ENCODE data around the gene HES5. TPM values are rescaled to one million over a fixed set of nuclear protein-coding genes. Genes with fewer than 3 reads are reported as not detected.
"Not testable (repeated sequence)": the region's sequence is repeated elsewhere in the genome, so short reads cannot be mapped to it uniquely, and the experiment has no call there.

The HES5 gene
- total and polyA plus RNA-seq, 2 donors (not counting 3 experiments of a cell fraction or from before 2014, with no cell fraction given): 0.07 TPM; not detected in 1

DNA sequence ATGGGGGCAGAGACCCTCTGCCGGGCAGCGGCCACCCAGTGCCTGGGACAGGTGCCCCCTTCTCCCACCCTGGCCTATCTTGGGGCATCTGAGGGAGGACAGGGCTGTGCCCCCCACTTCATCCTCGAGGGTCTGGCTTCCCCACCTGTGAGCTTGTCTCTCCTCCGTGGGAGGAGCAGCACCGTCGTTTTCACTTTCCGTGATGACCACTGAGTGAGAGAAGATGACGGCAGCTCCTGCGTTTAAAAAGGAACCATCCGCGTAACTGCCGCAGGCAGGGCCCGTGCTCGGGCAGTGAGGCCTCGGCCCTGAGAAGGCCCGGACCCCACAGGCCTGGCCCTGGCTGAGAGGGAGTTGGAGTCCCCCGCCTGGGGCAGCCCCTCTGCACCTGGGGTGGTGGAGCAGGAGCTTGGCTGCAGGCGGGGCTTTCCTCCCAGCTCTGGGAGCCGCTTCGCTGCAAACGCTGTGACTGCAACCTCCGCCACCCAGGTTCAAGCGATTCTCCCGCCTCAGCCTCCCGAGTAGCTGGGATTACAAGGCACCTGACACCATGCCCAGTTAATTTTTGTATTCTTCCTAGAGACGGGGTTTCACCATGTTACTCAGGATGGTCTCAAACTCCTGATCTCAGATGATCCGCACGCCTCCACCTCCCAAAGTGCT is 19.4 kb upstream of the HES5 start:
- H3K4me3 ChIP-seq (replicated peaks in 1 of 3; ENCODE audit: insufficient read depth in 1 of 3, low read depth in 1 of 3, low read length in 3 of 3); H3K9me1 ChIP-seq (replicated peaks; ENCODE audit: control insufficient read depth, extremely low read depth, insufficient read depth, low read length); H4K20me1 ChIP-seq (replicated peaks; ENCODE audit: control insufficient read depth, extremely low read depth, insufficient read depth, low read length); H3K27me3 ChIP-seq (ENCODE audit: control insufficient read depth in 2 of 2, insufficient read depth in 2 of 2, low read length in 2 of 2); H2AFZ ChIP-seq (ENCODE audit: low read depth, low read length); dilution Hi-C loops (cut with MboI; ENCODE audit: extremely low pct_ligation_motif_present, low sequenced_read_pairs); H3K9me3 ChIP-seq (replicated peaks; ENCODE audit: control insufficient read depth, insufficient read depth, low read length); H3K4me2 ChIP-seq (ENCODE audit: insufficient read depth, low read length); POLR2A ChIA-PET; H3K79me2 ChIP-seq (ENCODE audit: control insufficient read depth, insufficient read depth, low read length); DNase-seq (ENCODE audit: low read depth, low spot score); H3K9ac ChIP-seq (replicated peaks; ENCODE audit: extremely low read depth, insufficient read depth, low read length); BruUV-seq (replicated peaks); H3K27ac ChIP-seq (ENCODE audit: insufficient read depth, low read depth, low read length); H3K36me3 ChIP-seq (ENCODE audit: control insufficient read depth in 2 of 2, extremely low read depth in 1 of 2, insufficient read depth in 2 of 2, low read length in 2 of 2): not testable (repeated sequence)
- peak; percentile 8 for FAIRE-seq
- intact Hi-C loops (cut with micrococcal nuclease): loop anchor here (2.0 kb wide), 1 partner anchor 93 kb away; no protein-coding TSS in a partner anchor
- CTCF ChIA-PET: interaction anchor here (0.8 to 1.4 kb wide), 5 partner anchors 12 to 136 kb away, joined by 3 to 18 read pairs (median 5); partner anchors contain the start of genes PANK4 and PEX10
- H3K4me1 ChIP-seq (ENCODE audit: control insufficient read depth, extremely low read depth, insufficient read depth, low read length): peaks cover 36% of the 10 kb centered on the region

DNA sequence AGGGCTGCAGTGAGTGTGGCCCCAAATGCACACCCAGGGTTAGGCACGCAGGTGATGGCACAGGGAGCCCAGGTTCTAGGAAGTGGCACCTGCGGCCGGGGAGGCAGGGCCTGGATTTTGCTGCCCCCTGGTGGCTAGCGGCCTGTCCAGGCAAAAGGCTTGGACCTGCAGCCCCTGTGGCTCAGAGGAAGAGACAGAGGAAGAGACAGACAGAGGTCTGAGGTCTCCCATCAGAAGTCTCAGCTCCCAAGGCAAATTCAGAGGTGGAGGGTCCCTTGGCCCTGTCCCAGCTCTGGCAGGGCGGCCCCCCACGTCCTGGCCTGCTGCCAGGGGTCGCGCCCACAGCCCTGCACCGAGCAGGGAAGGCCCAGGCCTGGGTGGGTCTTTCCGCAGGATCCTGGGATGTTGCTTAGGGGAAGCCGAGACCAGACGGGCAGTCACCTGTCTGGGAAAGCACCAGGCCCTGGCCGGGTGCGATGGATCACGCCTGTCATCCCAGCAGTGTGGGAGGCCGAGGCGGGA is 18.1 kb upstream of the HES5 start:
- Histone ChIP-seq H3K9ac (replicated peaks; ENCODE audit: extremely low read depth, insufficient read depth, low read length) (no peak overlapping the region), H3K4me2 (ENCODE audit: insufficient read depth, low read length) (peak overlapping the region; percentile 25), H2AFZ (ENCODE audit: low read depth, low read length) (peak overlapping the region; percentile 6), H4K20me1 (replicated peaks; ENCODE audit: control insufficient read depth, extremely low read depth, insufficient read depth, low read length) (no peaks in the 10 kb centered on the region), H3K9me1 (replicated peaks; ENCODE audit: control insufficient read depth, extremely low read depth, insufficient read depth, low read length) (no peaks in the 10 kb centered on the region), H3K27ac (ENCODE audit: insufficient read depth, low read depth, low read length) (peak overlapping the region; percentile 87), H3K27me3 (ENCODE audit: control insufficient read depth in 2 of 2, insufficient read depth in 2 of 2, low read length in 2 of 2) (no peaks in the 10 kb centered on the region), H3K4me3 (replicated peaks in 1 of 3; ENCODE audit: insufficient read depth in 1 of 3, low read depth in 1 of 3, low read length in 3 of 3) (no peak overlapping the region), H3K4me1 (ENCODE audit: control insufficient read depth, extremely low read depth, insufficient read depth, low read length) (peaks cover 27% of the 10 kb centered on the region), H3K9me3 (replicated peaks; ENCODE audit: control insufficient read depth, insufficient read depth, low read length) (no peaks in the 10 kb centered on the region), H3K36me3 (ENCODE audit: control insufficient read depth in 2 of 2, extremely low read depth in 1 of 2, insufficient read depth in 2 of 2, low read length in 2 of 2) (no peaks in the 10 kb centered on the region), H3K79me2 (ENCODE audit: control insufficient read depth, insufficient read depth, low read length) (no peaks in the 10 kb centered on the region)
- BruUV-seq (replicated peaks): no TSS peak
- dilution Hi-C loops (cut with MboI; ENCODE audit: extremely low pct_ligation_motif_present, low sequenced_read_pairs): no loop called here
- peak; percentile 83 for FAIRE-seq
- ChIA-PET POLR2A (interaction anchor here (0.6 to 1.0 kb wide), 4 partner anchors 21 to 664 kb away, joined by 3 read pairs; partner anchors contain the start of gene PANK4), CTCF (interaction anchor here (0.6 to 2.5 kb wide), 16 partner anchors 14 to 353 kb away, joined by 3 to 18 read pairs (median 4); partner anchors contain the start of genes FAAP20, PANK4 and PEX10)
- TF ChIP-seq, protein P1, sequence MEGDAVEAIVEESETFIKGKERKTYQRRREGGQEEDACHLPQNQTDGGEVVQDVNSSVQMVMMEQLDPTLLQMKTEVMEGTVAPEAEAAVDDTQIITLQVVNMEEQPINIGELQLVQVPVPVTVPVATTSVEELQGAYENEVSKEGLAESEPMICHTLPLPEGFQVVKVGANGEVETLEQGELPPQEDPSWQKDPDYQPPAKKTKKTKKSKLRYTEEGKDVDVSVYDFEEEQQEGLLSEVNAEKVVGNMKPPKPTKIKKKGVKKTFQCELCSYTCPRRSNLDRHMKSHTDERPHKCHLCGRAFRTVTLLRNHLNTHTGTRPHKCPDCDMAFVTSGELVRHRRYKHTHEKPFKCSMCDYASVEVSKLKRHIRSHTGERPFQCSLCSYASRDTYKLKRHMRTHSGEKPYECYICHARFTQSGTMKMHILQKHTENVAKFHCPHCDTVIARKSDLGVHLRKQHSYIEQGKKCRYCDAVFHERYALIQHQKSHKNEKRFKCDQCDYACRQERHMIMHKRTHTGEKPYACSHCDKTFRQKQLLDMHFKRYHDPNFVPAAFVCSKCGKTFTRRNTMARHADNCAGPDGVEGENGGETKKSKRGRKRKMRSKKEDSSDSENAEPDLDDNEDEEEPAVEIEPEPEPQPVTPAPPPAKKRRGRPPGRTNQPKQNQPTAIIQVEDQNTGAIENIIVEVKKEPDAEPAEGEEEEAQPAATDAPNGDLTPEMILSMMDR (IDR thresholded peaks at IDR 0.05; ENCODE audit: extremely low read depth in 1 of 2, insufficient read depth in 1 of 2, low read depth in 1 of 2, low read length in 2 of 2): peak; percentile 93 to 95
- TF ChIP-seq POLR2AphosphoS5 (IDR thresholded peaks at IDR 0.05; ENCODE audit: insufficient read depth, low read depth, low read length) (peak; percentile 21), FOS (IDR thresholded peaks at IDR 0.05; ENCODE audit: borderline replicate concordance, insufficient read depth, low read length) (no peak)
- TF ChIP-seq, protein P2, sequence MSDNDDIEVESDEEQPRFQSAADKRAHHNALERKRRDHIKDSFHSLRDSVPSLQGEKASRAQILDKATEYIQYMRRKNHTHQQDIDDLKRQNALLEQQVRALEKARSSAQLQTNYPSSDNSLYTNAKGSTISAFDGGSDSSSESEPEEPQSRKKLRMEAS (IDR thresholded peaks at IDR 0.05; ENCODE audit: insufficient read depth, insufficient read length): no peak
- intact Hi-C loops (cut with micrococcal nuclease): loop anchor here (1.0 to 2.0 kb wide), 4 partner anchors 30 to 358 kb away; no protein-coding TSS in a partner anchor
- DNase-seq (ENCODE audit: low read depth, low spot score): peak; percentile 58

All from endothelial cell of umbilical vein (primary cell).